Endothelial cell of umbilical vein (primary cell): ENCODE data around the gene GPS1. TPM values are rescaled to one million over a fixed set of nuclear protein-coding genes. Genes with fewer than 3 reads are reported as not detected.
A peak's percentile ranks its signal among the peaks of the same experiment; 100 is the strongest.

Experiments used
- BruUV-seq: library from RNA; stranded (reverse); fragments of 400-500 nt; replicated peaks from 2 replicates; lab custom pipeline; 2021; lab: Mats Ljungman, UMichigan
- CTCF ChIA-PET: fragments of 300-600, 350-600 bp; sonication (Branson Sonifier 250); formaldehyde crosslinking; loops from one replicate; lab custom pipeline; 2021; ENCODE audit warnings: antibody characterized with exemption, inconsistent platforms; lab: Charles Lee
- POLR2A ChIA-PET: fragments of 300-600, 350-600 bp; sonication (Branson Sonifier 250); formaldehyde crosslinking; loops from one replicate; lab custom pipeline; 2021; ENCODE audit warnings: antibody characterized with exemption, inconsistent platforms; lab: Charles Lee
- DNase-seq: peaks from one replicate; pipeline ENCODE4 v3.0.0-alpha.2; 2011; ENCODE audit warnings: low read depth, low spot score
- FAIRE-seq: peaks from 2 replicates; lab custom pipeline; 2011; peaks lifted over from hg19 to GRCh38; lab: Jason Lieb, UNC
- H2AFZ ChIP-seq: 2 replicates; pipeline ENCODE4 v1.6.0; 2012; ENCODE audit warnings: low read depth, low read length, control low read depth, inconsistent platforms
- H3K27ac ChIP-seq: 2 replicates; pipeline ENCODE4 v1.5.1; 2011; ENCODE audit warnings: low read depth, mild to moderate bottlenecking, control low read depth, low read length, moderate library complexity; ENCODE audit not compliant: insufficient read depth
- H3K27me3 ChIP-seq, 2 experiments: 2 replicates each; pipeline versions ENCODE4 v1.6.0 to v1.6.1; 2011; ENCODE audit warnings: low read length in 2 of 2, mixed read lengths in 1 of 2; ENCODE audit not compliant: control insufficient read depth in 2 of 2, insufficient read depth in 2 of 2
- H3K36me3 ChIP-seq, 2 experiments: 2 replicates in 1 of 2; 3 replicates in 1 of 2; pipeline ENCODE4 v1.5.1; 2011; ENCODE audit warnings: low read length in 2 of 2, mild to moderate bottlenecking in 1 of 2, moderate library complexity in 1 of 2; ENCODE audit not compliant: control insufficient read depth in 2 of 2, insufficient read depth in 2 of 2; ENCODE audit errors: extremely low read depth in 1 of 2
- H3K4me1 ChIP-seq: 3 replicates; pipeline ENCODE4 v1.5.1; 2011; ENCODE audit warnings: mild to moderate bottlenecking, low read length; ENCODE audit not compliant: control insufficient read depth, insufficient read depth; ENCODE audit errors: extremely low read depth
- H3K4me2 ChIP-seq: 2 replicates; pipeline ENCODE4 v1.6.1; 2011; ENCODE audit warnings: low read length, control low read depth, mixed read lengths; ENCODE audit not compliant: insufficient read depth
- H3K4me3 ChIP-seq, 3 experiments: fragments of 200-600 bp in 1 of 3; sonication (generic), shearing (Covaris generic) in 1 of 3; replicated peaks in 1 of 3; 2 replicates each; pipeline ENCODE4 v1.5.1; 2011 to 2016; ENCODE audit warnings: control low read depth in 3 of 3, low read length in 3 of 3, mild to moderate bottlenecking in 2 of 3, inconsistent platforms in 1 of 3, low read depth in 1 of 3, moderate library complexity in 1 of 3; ENCODE audit not compliant: insufficient read depth in 1 of 3
- H3K79me2 ChIP-seq: 2 replicates; pipeline ENCODE4 v1.6.0; 2012; ENCODE audit warnings: low read length, inconsistent platforms; ENCODE audit not compliant: control insufficient read depth, insufficient read depth
- H3K9ac ChIP-seq: replicated peaks from 2 replicates; pipeline ENCODE3; 2011; ENCODE audit warnings: low read length, control low read depth; ENCODE audit not compliant: insufficient read depth; ENCODE audit errors: extremely low read depth
- H3K9me1 ChIP-seq: replicated peaks from 3 replicates; pipeline ENCODE4 v1.6.0; 2011; ENCODE audit warnings: mild to moderate bottlenecking, low read length; ENCODE audit not compliant: control insufficient read depth, insufficient read depth; ENCODE audit errors: extremely low read depth
- H3K9me3 ChIP-seq: replicated peaks from 2 replicates; pipeline ENCODE4 v1.5.1; 2012; ENCODE audit warnings: low read length, inconsistent platforms; ENCODE audit not compliant: control insufficient read depth, insufficient read depth
- H4K20me1 ChIP-seq: replicated peaks from 2 replicates; pipeline ENCODE3; 2011; ENCODE audit warnings: mild to moderate bottlenecking, low read length; ENCODE audit not compliant: control insufficient read depth, insufficient read depth; ENCODE audit errors: extremely low read depth
- EZH2 ChIP-seq: IDR thresholded peaks from 2 replicates; pipeline ENCODE4 v1.6.1; 2012; ENCODE audit warnings: borderline replicate concordance, low read depth, mild to moderate bottlenecking, moderate library complexity, low read length, inconsistent platforms; ENCODE audit not compliant: severe bottlenecking
- FOS ChIP-seq: IDR thresholded peaks from 2 replicates; pipeline ENCODE4 v1.6.1; 2011; ENCODE audit warnings: mild to moderate bottlenecking, low read length, moderate library complexity, borderline replicate concordance; ENCODE audit not compliant: insufficient read depth
- GATA2 ChIP-seq: IDR thresholded peaks from 2 replicates; pipeline ENCODE4 v1.7.0; 2011; ENCODE audit warnings: low read depth, mild to moderate bottlenecking, moderate library complexity, mixed read lengths, low read length; ENCODE audit not compliant: insufficient read length, insufficient read depth
- JUN ChIP-seq: IDR thresholded peaks from 2 replicates; pipeline ENCODE4 v1.6.1; 2011; ENCODE audit warnings: borderline replicate concordance, low read depth; ENCODE audit not compliant: insufficient read length, insufficient read depth
- MYC ChIP-seq: IDR thresholded peaks from one replicate; pipeline ENCODE4 v1.6.1; 2011; ENCODE audit warnings: mild to moderate bottlenecking, low read depth, low read length
- POLR2A ChIP-seq: IDR thresholded peaks from 2 replicates; pipeline ENCODE4 v1.6.1; 2012; ENCODE audit warnings: low read depth, mild to moderate bottlenecking, control low read depth, low read length
- POLR2AphosphoS5 ChIP-seq: IDR thresholded peaks from 2 replicates; pipeline ENCODE4 v1.6.1; 2012; ENCODE audit warnings: low read depth, mild to moderate bottlenecking, control low read depth, low read length, moderate library complexity; ENCODE audit not compliant: insufficient read depth
- dilution Hi-C: fragments of 300-500 bp; cut with MboI; formaldehyde crosslinking; loops from one replicate; pipeline ENCODE4 v1.15.0; 2019; ENCODE audit warnings: low sequenced_read_pairs; ENCODE audit not compliant: extremely low pct_ligation_motif_present
- intact Hi-C: fragments of 100-400 bp; cut with micrococcal nuclease; formaldehyde crosslinking; loops from one replicate; pipeline ENCODE4 v1.10.0; 2022
- polyA plus RNA-seq, 4 experiments: library from polyadenylated mRNA; depleted of rRNA in 3 of 4; stranded (reverse) in 3 of 4; unstranded in 1 of 4; fragments of >200 nt; gene quantifications; 2 replicates each; pipeline versions ENCODE4 v1.2.1 to v1.2.3, GENCODE V29; 2011 to 2012; ENCODE audit warnings: missing spikeins in 1 of 4
- total RNA-seq: library from RNA; stranded (reverse); gene quantifications from 2 replicates; pipeline ENCODE4 v1.2.3, GENCODE V29; 2021
- TF ChIP-seq, protein P1 (sequence below), 2 donors: IDR thresholded peaks; 1 replicate in 1 of 2; 2 replicates in 1 of 2; pipeline ENCODE4 v1.5.1; 2011; ENCODE audit warnings: low read length in 2 of 2, mild to moderate bottlenecking in 2 of 2, moderate library complexity in 2 of 2, control low read depth in 1 of 2, inconsistent platforms in 1 of 2, low read depth in 1 of 2; ENCODE audit not compliant: insufficient read depth in 1 of 2; ENCODE audit errors: extremely low read depth in 1 of 2
- TF ChIP-seq, protein P2 (sequence below): IDR thresholded peaks from 2 replicates; pipeline ENCODE4 v1.6.1; 2011; ENCODE audit not compliant: insufficient read depth, insufficient read length

GPS1 gene
- total and polyA plus RNA-seq, 2 donors (not counting 3 experiments of a cell fraction or from before 2014, with no cell fraction given): 116 to 178 TPM

DNA sequence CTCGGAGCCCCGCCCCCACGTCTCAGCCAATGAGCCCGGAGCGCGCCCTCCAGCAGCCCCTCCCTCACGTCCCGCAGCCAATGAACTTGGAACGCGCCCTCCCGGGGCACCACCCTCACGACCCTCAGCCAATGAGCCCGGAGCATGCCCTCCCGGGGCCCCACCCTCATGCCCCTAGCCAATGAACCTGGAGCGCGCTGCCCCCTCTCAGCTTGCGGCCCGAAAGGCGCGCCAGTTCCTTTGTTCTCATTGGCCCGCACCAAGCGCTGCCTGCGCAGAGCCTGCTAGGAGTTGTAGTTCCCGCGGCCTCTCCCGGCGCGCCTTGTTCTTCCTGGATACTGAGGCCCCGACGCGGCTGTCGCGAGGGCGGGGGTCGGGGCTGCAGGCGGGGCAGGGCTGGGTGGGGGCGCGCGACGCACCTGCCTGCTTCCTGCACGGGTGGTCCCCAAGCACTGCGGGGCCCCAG lies 28.7 kb upstream of the GPS1 start, which contains the start of gene LRRC45:
Gene LRRC45 (plus strand): TSS at position 325 of the 466 bp plus-strand sequence. CDS start 339 bp downstream, outside the sequence.
- FAIRE-seq (peak; percentile 99), DNase-seq (peak; percentile 100)
- peaks cover 5% of the 10 kb centered on the region for H3K79me2 ChIP-seq
- peaks cover 12% of the 10 kb centered on the region for H3K4me1 ChIP-seq
- CTCF ChIA-PET: interaction anchor here (1.0 to 9.1 kb wide), 9 partner anchors 8 to 213 kb away, joined by 3 to 345 read pairs (median 6); partner anchors contain the start of genes ARHGDIA, DCXR, NOTUM and RAC3
- POLR2A ChIA-PET: interaction anchor here (0.5 to 0.7 kb wide), 2 partner anchors 21 to 206 kb away, joined by 7 read pairs; no protein-coding TSS in a partner anchor
- no peaks in the 10 kb centered on the region for H3K9me3 ChIP-seq
- intact Hi-C loops (loop anchor here (1.0 to 10.0 kb wide), 7 partner anchors 14 to 192 kb away; partner anchors contain the start of genes ASPSCR1, CCDC57, DCXR and FASN), dilution Hi-C loops (no loop called here)
- no TSS peak for BruUV-seq
- peak within 1 kb of the TSS; percentile 50 to 70 (median 60) for H3K4me3 ChIP-seq
- no peaks in the 10 kb centered on the region for H3K9me1 ChIP-seq
- peak within 1 kb of the TSS; percentile 61 for H3K9ac ChIP-seq
- no peaks in the 10 kb centered on the region for H3K27me3 ChIP-seq
- H3K4me2 ChIP-seq: peak within 1 kb of the TSS; percentile 70
- no peak for TF ChIP-seq POLR2A
- no peak for TF ChIP-seq MYC
- no peak for TF ChIP-seq GATA2
- TF ChIP-seq, protein P1, sequence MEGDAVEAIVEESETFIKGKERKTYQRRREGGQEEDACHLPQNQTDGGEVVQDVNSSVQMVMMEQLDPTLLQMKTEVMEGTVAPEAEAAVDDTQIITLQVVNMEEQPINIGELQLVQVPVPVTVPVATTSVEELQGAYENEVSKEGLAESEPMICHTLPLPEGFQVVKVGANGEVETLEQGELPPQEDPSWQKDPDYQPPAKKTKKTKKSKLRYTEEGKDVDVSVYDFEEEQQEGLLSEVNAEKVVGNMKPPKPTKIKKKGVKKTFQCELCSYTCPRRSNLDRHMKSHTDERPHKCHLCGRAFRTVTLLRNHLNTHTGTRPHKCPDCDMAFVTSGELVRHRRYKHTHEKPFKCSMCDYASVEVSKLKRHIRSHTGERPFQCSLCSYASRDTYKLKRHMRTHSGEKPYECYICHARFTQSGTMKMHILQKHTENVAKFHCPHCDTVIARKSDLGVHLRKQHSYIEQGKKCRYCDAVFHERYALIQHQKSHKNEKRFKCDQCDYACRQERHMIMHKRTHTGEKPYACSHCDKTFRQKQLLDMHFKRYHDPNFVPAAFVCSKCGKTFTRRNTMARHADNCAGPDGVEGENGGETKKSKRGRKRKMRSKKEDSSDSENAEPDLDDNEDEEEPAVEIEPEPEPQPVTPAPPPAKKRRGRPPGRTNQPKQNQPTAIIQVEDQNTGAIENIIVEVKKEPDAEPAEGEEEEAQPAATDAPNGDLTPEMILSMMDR (IDR thresholded peaks at IDR 0.05; ENCODE audit: extremely low read depth in 1 of 2, insufficient read depth in 1 of 2, low read depth in 1 of 2, low read length in 2 of 2): no peak
- TF ChIP-seq EZH2: no peak
- no peak for TF ChIP-seq POLR2AphosphoS5
- TF ChIP-seq JUN: no peak
- TF ChIP-seq, protein P2, sequence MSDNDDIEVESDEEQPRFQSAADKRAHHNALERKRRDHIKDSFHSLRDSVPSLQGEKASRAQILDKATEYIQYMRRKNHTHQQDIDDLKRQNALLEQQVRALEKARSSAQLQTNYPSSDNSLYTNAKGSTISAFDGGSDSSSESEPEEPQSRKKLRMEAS: no peak
- no peak for TF ChIP-seq FOS
- H4K20me1 ChIP-seq: no peaks in the 10 kb centered on the region
- H3K36me3 ChIP-seq: no peaks in the 10 kb centered on the region
- peak within 1 kb of the TSS; percentile 78 for H2AFZ ChIP-seq
- H3K27ac ChIP-seq: peak within 1 kb of the TSS; percentile 21
